B cell (primary cell): Measurements from ENCODE around the gene TBC1D22B. TPM values are rescaled to one million over a fixed set of nuclear protein-coding genes. Genes with fewer than 3 reads are reported as not detected.

ENCODE experiments used
- ATAC-seq: fragments of 200-7000 bp; cut with Tn5 transposase; one replicate; pipeline ENCODE4 v1.10.0; 2021; ENCODE audit warnings: low read depth, mild to moderate bottlenecking, moderate number of reproducible peaks, moderate library complexity
- CTCF ChIA-PET: fragments of 350-600 bp; sonication (Branson Sonifier 250); formaldehyde crosslinking; loops from one replicate; lab custom pipeline; 2021; ENCODE audit warnings: antibody characterized with exemption, inconsistent platforms; lab: Charles Lee
- POLR2A ChIA-PET: fragments of 350-600 bp; sonication (Branson Sonifier 250); formaldehyde crosslinking; loops from one replicate; lab custom pipeline; 2021; ENCODE audit warnings: antibody characterized with exemption; lab: Charles Lee
- DNase-seq: peaks from one replicate; pipeline ENCODE4 v3.0.0; 2013
- H2AFZ ChIP-seq: 2 replicates; pipeline ENCODE4 v1.6.1; 2012; ENCODE audit warnings: mild to moderate bottlenecking, low read depth, low read length; ENCODE audit not compliant: insufficient read depth, poor library complexity, severe bottlenecking
- H3K27ac ChIP-seq, 2 donors: 1 replicate in 1 of 2; 2 replicates in 1 of 2; pipeline ENCODE4 v1.5.1; 2012 to 2013; ENCODE audit warnings: low read length in 2 of 2, mild to moderate bottlenecking in 2 of 2, moderate library complexity in 1 of 2
- H3K27me3 ChIP-seq, 4 experiments: fragments of 200-600 bp in 1 of 4; sonication (generic) in 1 of 4; replicated peaks in 1 of 4; 1 replicate in 2 of 4; 2 replicates in 2 of 4; pipeline versions ENCODE4 v1.6.1 to v1.7.0; 2013 to 2016; ENCODE audit warnings: low read length in 3 of 4, mild to moderate bottlenecking in 2 of 4, mixed read lengths in 1 of 4, moderate library complexity in 1 of 4; ENCODE audit not compliant: insufficient read depth in 4 of 4, control insufficient read depth in 3 of 4; ENCODE audit errors: control extremely low read depth in 1 of 4
- H3K36me3 ChIP-seq, 2 experiments: replicated peaks in 1 of 2; 1 replicate in 1 of 2; 2 replicates in 1 of 2; pipeline versions ENCODE4 v1.6.1 to v1.7.1; 2013; ENCODE audit warnings: low read length in 1 of 2; ENCODE audit not compliant: insufficient read depth in 2 of 2, control insufficient read depth in 1 of 2; ENCODE audit errors: control extremely low read depth in 1 of 2, extremely low read depth in 1 of 2
- H3K4me1 ChIP-seq, 2 donors: fragments of 200-600 bp in 1 of 2; sonication (generic) in 1 of 2; 1 replicate in 1 of 2; 2 replicates in 1 of 2; pipeline versions ENCODE4 v1.5.1 to v1.6.1; 2013 to 2017; ENCODE audit warnings: low read length in 2 of 2; ENCODE audit not compliant: control insufficient read depth in 2 of 2, insufficient read depth in 2 of 2
- H3K4me2 ChIP-seq: replicated peaks from 2 replicates; pipeline ENCODE3; 2012; ENCODE audit warnings: mild to moderate bottlenecking, low read depth, low read length; ENCODE audit not compliant: poor library complexity, severe bottlenecking
- H3K4me3 ChIP-seq, 5 experiments: fragments of 200-600 bp in 1 of 5; sonication (generic) in 1 of 5; 1 replicate in 3 of 5; 2 replicates in 2 of 5; pipeline versions ENCODE4 v1.5.1 to v1.7.0; 2011 to 2016; ENCODE audit warnings: low read length in 4 of 5, mild to moderate bottlenecking in 4 of 5, low read depth in 2 of 5, control low read depth in 1 of 5, moderate library complexity in 1 of 5; ENCODE audit not compliant: insufficient read depth in 1 of 5; ENCODE audit errors: control extremely low read depth in 1 of 5, extremely low read depth in 1 of 5
- H3K79me2 ChIP-seq: fragments of 200-600 bp; sonication (generic); one replicate; pipeline ENCODE4 v1.6.0; 2016; ENCODE audit warnings: low read length; ENCODE audit not compliant: control insufficient read depth, insufficient read depth
- H3K9ac ChIP-seq: fragments of 200-600 bp; sonication (generic); 2 replicates; pipeline ENCODE4 v1.6.1; 2017; ENCODE audit warnings: mild to moderate bottlenecking, low read length, moderate library complexity
- H3K9me3 ChIP-seq, 3 donors: one replicate each; pipeline versions ENCODE4 v1.6.1 to v1.7.1; 2013; ENCODE audit warnings: low read length in 2 of 3; ENCODE audit not compliant: control insufficient read depth in 2 of 3, insufficient read depth in 1 of 3; ENCODE audit errors: control extremely low read depth in 1 of 3
- H4K20me1 ChIP-seq: 2 replicates; pipeline ENCODE4 v1.6.0; 2012; ENCODE audit warnings: mild to moderate bottlenecking, low read length; ENCODE audit not compliant: insufficient read depth, control insufficient read depth, poor library complexity, severe bottlenecking
- H3K27ac Mint-ChIP-seq: one replicate; pipeline ENCODE4 v1.8.0; 2021; ENCODE audit warnings: mixed read lengths
- H3K27me3 Mint-ChIP-seq: one replicate; pipeline ENCODE4 v1.8.0; 2021; ENCODE audit warnings: mixed read lengths
- H3K4me1 Mint-ChIP-seq: one replicate; pipeline ENCODE4 v1.8.0; 2021; ENCODE audit warnings: mixed read lengths
- H3K4me3 Mint-ChIP-seq: one replicate; pipeline ENCODE4 v1.8.0; 2021; ENCODE audit warnings: mixed read lengths
- H3K9me3 Mint-ChIP-seq: one replicate; pipeline ENCODE4 v1.8.0; 2022; ENCODE audit warnings: mixed read lengths; ENCODE audit not compliant: insufficient read depth
- CTCF ChIP-seq: fragments of 200-600 bp; IDR thresholded peaks from one replicate; pipeline ENCODE4 v1.8.0; 2022; ENCODE audit warnings: antibody characterized with exemption, mild to moderate bottlenecking
- EZH2 ChIP-seq: IDR thresholded peaks from 2 replicates; pipeline ENCODE4 v1.6.1; 2012; ENCODE audit warnings: borderline replicate concordance, low read depth, mild to moderate bottlenecking, moderate library complexity, low read length; ENCODE audit not compliant: insufficient read depth, poor library complexity, severe bottlenecking
- WGBS: methylation state at CpG from one replicate; pipeline ENCODE4 v1.1.5; 2013; ENCODE audit warnings: missing lambda C conversion rate; ENCODE audit not compliant: insufficient coverage; 5-methylcytosine and 5-hydroxymethylcytosine counted together
- intact Hi-C: fragments of 100-400 bp; cut with micrococcal nuclease; formaldehyde crosslinking; loops from one replicate; pipeline ENCODE4 v1.10.0; 2022
- polyA plus RNA-seq: library from polyadenylated mRNA; depleted of rRNA; stranded (reverse); fragments of >200 nt; gene quantifications from 2 replicates; pipeline ENCODE4 v1.2.3, GENCODE V29; 2012
- total RNA-seq, 2 donors: library from RNA; stranded (reverse); fragments of 120-200 nt in 1 of 2; gene quantifications; 1 replicate in 1 of 2; 2 replicates in 1 of 2; pipeline versions ENCODE4 v1.2.3 to v1.2.4, GENCODE V29; 2013 to 2022

The TBC1D22B gene
- total and polyA plus RNA-seq, 2 donors (not counting 1 experiment from before 2014, with no cell fraction given), result 5.1 to 12.5 TPM

- Histone ChIP-seq H4K20me1 (no peaks in the 10 kb centered on the region), H3K4me1 (peaks cover 5 to 6% of the 10 kb centered on the region in 2 donors), H3K79me2 (no peaks in the 10 kb centered on the region), H3K9me3 (no peaks in the 10 kb centered on the region), H3K27me3 (no peaks in the 10 kb centered on the region), H3K27ac (no peak overlapping the region), H3K4me3 (no peak overlapping the region), H3K4me2 (no peak overlapping the region), H3K9ac (no peak overlapping the region), H2AFZ (no peak overlapping the region), H3K36me3 (no peaks in the 10 kb centered on the region)
- no peak overlapping the region for H3K4me3 Mint-ChIP-seq
- CTCF ChIA-PET, result interaction anchor here (0.6 kb wide), 1 partner anchor 177 kb away, joined by 3 read pairs; no protein-coding TSS in a partner anchor
- no peak overlapping the region for H3K27ac Mint-ChIP-seq
- ATAC-seq, result no peak
- no peaks in the 10 kb centered on the region for H3K9me3 Mint-ChIP-seq
- POLR2A ChIA-PET, result interaction anchor here (0.7 kb wide), 1 partner anchor 10 kb away, joined by 3 read pairs; no protein-coding TSS in a partner anchor
- TF ChIP-seq EZH2 (no peak), CTCF (no peak)
- intact Hi-C loops, result no loop called here
- peaks cover 4% of the 10 kb centered on the region for H3K4me1 Mint-ChIP-seq
- no peak for DNase-seq
- no peaks in the 10 kb centered on the region for H3K27me3 Mint-ChIP-seq
These were observed 19.8 kb upstream of the TBC1D22B start for GRCh38 chr6:37237789-37238188.

GRCh38 chr6:37238381-37238780, 19.2 kb upstream of the TBC1D22B start:
- no peaks in the 10 kb centered on the region for H3K9me3 Mint-ChIP-seq
- no peak for DNase-seq
- Histone ChIP-seq H3K4me3 (no peak overlapping the region), H3K27ac (no peak overlapping the region), H3K4me2 (no peak overlapping the region), H4K20me1 (no peaks in the 10 kb centered on the region), H3K36me3 (no peaks in the 10 kb centered on the region), H3K4me1 (peaks cover 5 to 6% of the 10 kb centered on the region in 2 donors), H3K9ac (no peak overlapping the region), H3K27me3 (no peaks in the 10 kb centered on the region), H3K9me3 (no peaks in the 10 kb centered on the region), H2AFZ (no peak overlapping the region), H3K79me2 (no peaks in the 10 kb centered on the region)
- WGBS, result no CpG with 5 or more reads among the region's 1 CpG
- H3K4me3 Mint-ChIP-seq, result no peak overlapping the region
- H3K27ac Mint-ChIP-seq, result no peak overlapping the region
- CTCF ChIA-PET, result interaction anchor here (0.6 kb wide), 1 partner anchor 178 kb away, joined by 3 read pairs; no protein-coding TSS in a partner anchor
- TF ChIP-seq EZH2 (no peak), CTCF (no peak)
- H3K4me1 Mint-ChIP-seq, result peaks cover 4% of the 10 kb centered on the region
- no peaks in the 10 kb centered on the region for H3K27me3 Mint-ChIP-seq
- intact Hi-C loops, result no loop called here
- ATAC-seq, result no peak
- POLR2A ChIA-PET, result interaction anchor here (0.7 kb wide), 1 partner anchor 9 kb away, joined by 3 read pairs; no protein-coding TSS in a partner anchor
